GM12891 (cell line): ENCODE measurements around the gene KRT16.

Source experiments
- PAX5 ChIP-seq: IDR thresholded peaks from 2 replicates; pipeline ENCODE4 v1.6.1; 2011; ENCODE audit warnings: low read length, moderate library complexity, mild to moderate bottlenecking; ENCODE audit not compliant: insufficient read depth, severe bottlenecking
- POLR2A ChIP-seq: IDR thresholded peaks from 2 replicates; pipeline ENCODE4 v1.6.1; 2011; ENCODE audit warnings: low read depth, low read length, control low read depth
- POLR2AphosphoS5 ChIP-seq: IDR thresholded peaks from 2 replicates; pipeline ENCODE4 v1.6.1; 2011; ENCODE audit warnings: low read depth, low read length, control low read depth
- SPI1 ChIP-seq: IDR thresholded peaks from 2 replicates; pipeline ENCODE4 v1.6.1; 2011; ENCODE audit warnings: low read depth, low read length, control low read depth
- TAF1 ChIP-seq: IDR thresholded peaks from 2 replicates; pipeline ENCODE4 v1.6.1; 2011; ENCODE audit warnings: low read depth, low read length, control low read depth

DNA sequence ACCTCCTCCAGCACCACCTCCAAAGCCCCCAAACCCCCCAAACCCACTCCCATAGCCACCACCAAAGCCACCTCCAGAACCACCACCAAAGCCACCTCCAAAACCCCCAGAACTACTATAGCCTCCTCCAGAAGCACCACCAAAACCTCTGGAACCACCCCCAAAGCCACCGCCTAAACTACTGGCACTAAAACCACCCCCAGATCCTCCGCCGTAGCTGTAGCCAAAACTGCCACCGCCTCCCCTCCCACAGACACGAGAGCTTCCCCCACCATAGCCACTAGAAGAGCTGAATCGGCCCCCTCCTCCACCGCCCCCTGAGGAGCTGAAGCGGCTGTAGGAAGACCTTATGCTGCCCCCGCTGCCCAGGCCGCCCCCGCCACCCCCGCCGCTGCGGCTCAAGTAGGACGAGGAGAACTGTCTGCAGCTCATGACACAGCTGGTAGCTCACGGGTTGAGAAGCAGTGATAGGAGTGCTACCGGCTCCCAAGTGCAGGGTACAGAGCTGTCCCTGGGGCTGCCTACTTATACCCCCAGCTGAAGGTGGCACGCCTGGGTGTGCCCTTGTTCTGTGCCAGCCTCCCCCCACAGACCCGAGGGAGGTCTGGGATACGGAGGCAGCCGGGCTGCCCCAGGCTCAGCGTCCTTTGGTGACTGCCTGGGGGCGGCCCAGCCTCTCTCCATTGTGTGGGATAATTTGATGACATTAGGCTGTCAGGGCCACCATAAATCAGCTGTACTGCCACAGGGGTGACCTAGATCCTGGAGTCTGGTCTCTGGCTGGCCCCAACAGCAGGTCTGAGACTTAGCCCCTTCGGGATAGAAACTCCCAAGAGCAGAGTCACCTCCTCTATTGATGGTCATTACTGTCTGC lies 40.8 kb downstream of the KRT16 start, which contains the start of gene KRT9:
- TF ChIP-seq POLR2A (no peak), POLR2AphosphoS5 (no peak), TAF1 (no peak), PAX5 (no peak), SPI1 (no peak)
